ENCODE results near the gene GAGE12C.
"Not testable (repeated sequence)": the region's sequence is repeated elsewhere in the genome, so short reads cannot be mapped to it uniquely, and the experiment has no call there.

Gene GAGE12C, protein sequence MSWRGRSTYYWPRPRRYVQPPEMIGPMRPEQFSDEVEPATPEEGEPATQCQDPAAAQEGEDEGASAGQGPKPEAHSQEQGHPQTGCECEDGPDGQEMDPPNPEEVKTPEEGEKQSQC

DNA sequence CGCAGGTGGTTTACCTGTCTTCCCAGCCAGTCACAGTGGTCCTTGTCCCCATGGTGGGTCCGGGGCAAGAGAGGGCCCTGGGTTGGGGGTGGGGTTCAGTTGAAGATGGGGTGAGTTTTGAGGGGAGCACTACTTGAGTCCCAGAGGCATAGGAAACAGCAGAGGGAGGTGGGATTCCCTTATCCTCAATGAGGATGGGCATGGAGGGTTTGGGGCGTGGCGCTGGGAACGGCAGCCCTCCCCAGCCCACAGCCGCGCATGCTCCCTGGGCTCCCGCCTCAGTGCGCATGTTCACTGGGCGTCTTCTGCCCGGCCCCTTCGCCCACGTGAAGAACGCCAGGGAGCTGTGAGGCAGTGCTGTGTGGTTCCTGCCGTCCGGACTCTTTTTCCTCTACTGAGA is at the start of gene GAGE12C:
Gene GAGE12C, plus strand, starts transcription at position 301 of the 400 bp plus-strand sequence. CDS start 1,155 bp downstream, outside the sequence.
- DNase-seq, result not testable (repeated sequence)

DNA sequence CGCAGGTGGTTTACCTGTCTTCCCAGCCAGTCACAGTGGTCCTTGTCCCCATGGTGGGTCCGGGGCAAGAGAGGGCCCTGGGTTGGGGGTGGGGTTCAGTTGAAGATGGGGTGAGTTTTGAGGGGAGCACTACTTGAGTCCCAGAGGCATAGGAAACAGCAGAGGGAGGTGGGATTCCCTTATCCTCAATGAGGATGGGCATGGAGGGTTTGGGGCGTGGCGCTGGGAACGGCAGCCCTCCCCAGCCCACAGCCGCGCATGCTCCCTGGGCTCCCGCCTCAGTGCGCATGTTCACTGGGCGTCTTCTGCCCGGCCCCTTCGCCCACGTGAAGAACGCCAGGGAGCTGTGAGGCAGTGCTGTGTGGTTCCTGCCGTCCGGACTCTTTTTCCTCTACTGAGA is 9.5 kb downstream of the GAGE12C start, which contains the start of gene GAGE12D:
Gene GAGE12D, plus strand, starts transcription at position 301 of the 400 bp plus-strand sequence. CDS start 1,155 bp downstream, outside the sequence.
- DNase-seq, result not testable (repeated sequence)

DNA sequence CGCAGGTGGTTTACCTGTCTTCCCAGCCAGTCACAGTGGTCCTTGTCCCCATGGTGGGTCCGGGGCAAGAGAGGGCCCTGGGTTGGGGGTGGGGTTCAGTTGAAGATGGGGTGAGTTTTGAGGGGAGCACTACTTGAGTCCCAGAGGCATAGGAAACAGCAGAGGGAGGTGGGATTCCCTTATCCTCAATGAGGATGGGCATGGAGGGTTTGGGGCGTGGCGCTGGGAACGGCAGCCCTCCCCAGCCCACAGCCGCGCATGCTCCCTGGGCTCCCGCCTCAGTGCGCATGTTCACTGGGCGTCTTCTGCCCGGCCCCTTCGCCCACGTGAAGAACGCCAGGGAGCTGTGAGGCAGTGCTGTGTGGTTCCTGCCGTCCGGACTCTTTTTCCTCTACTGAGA is 19.0 kb downstream of the GAGE12C start, which contains the start of gene GAGE12E:
Gene GAGE12E, plus strand, starts transcription at position 301 of the 400 bp plus-strand sequence. CDS start 1,155 bp downstream, outside the sequence.
- DNase-seq, result not testable (repeated sequence)

DNA sequence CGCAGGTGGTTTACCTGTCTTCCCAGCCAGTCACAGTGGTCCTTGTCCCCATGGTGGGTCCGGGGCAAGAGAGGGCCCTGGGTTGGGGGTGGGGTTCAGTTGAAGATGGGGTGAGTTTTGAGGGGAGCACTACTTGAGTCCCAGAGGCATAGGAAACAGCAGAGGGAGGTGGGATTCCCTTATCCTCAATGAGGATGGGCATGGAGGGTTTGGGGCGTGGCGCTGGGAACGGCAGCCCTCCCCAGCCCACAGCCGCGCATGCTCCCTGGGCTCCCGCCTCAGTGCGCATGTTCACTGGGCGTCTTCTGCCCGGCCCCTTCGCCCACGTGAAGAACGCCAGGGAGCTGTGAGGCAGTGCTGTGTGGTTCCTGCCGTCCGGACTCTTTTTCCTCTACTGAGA is 28.6 kb downstream of the GAGE12C start, which contains the start of gene GAGE12F:
Gene GAGE12F, plus strand, starts transcription at position 301 of the 400 bp plus-strand sequence. CDS start 1,155 bp downstream, outside the sequence.
- not testable (repeated sequence) for DNase-seq

DNA sequence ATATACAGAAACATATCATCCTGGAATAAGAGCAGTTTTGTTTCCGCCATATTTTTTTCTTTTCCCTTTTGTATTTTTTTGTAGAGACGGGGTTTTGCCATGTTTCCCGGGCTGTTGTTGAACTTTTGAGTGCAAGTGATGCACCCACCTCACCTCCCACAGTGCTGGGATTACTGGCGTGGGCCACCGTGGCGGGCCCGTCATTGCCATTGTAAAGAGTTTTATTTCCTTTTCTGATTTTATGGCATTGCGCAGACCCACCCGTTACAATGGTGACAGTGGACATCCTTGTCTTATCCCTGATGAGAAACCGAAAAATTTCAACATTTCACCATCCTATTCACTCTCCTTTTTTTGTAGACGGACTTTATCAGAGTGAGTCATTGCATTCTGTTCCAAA is 36.8 kb downstream of the GAGE12C start:
- DNase-seq, result not testable (repeated sequence)

DNA sequence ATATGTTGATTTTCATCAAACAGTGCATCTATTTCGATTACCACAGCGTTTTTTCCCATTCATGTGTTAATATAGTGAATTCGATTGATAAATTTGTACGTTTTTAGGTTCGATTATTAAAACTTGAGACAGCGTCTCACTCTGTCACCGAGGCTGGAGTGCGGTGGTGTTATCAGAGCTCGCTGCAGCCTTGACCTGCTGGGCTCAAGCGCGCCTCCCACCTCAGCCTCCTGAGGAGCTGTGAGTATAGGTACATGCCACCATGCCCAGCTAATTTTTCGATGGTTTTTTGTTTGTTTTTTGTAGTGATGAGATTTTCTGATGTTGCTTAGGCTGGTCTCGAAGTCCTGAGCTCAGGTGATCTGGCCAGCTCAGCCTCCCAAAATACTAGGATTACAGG is 37.2 kb downstream of the GAGE12C start:
- not testable (repeated sequence) for DNase-seq

DNA sequence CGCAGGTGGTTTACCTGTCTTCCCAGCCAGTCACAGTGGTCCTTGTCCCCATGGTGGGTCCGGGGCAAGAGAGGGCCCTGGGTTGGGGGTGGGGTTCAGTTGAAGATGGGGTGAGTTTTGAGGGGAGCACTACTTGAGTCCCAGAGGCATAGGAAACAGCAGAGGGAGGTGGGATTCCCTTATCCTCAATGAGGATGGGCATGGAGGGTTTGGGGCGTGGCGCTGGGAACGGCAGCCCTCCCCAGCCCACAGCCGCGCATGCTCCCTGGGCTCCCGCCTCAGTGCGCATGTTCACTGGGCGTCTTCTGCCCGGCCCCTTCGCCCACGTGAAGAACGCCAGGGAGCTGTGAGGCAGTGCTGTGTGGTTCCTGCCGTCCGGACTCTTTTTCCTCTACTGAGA is 38.1 kb downstream of the GAGE12C start, which contains the start of gene GAGE12G:
Gene GAGE12G, plus strand, starts transcription at position 301 of the 400 bp plus-strand sequence. CDS start 1,155 bp downstream, outside the sequence.
- not testable (repeated sequence) for DNase-seq

DNA sequence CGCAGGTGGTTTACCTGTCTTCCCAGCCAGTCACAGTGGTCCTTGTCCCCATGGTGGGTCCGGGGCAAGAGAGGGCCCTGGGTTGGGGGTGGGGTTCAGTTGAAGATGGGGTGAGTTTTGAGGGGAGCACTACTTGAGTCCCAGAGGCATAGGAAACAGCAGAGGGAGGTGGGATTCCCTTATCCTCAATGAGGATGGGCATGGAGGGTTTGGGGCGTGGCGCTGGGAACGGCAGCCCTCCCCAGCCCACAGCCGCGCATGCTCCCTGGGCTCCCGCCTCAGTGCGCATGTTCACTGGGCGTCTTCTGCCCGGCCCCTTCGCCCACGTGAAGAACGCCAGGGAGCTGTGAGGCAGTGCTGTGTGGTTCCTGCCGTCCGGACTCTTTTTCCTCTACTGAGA is 47.7 kb downstream of the GAGE12C start, which contains the start of gene GAGE12H:
Gene GAGE12H, plus strand, starts transcription at position 301 of the 400 bp plus-strand sequence. CDS start 1,155 bp downstream, outside the sequence.
- DNase-seq, result not testable (repeated sequence)
